GM10248 (cell line): ENCODE data around the gene TMEM259.
A peak's percentile ranks its signal among the peaks of the same experiment; 100 is the strongest.

Experiments
- CTCF ChIA-PET: fragments of 300-600 bp; sonication (Branson Sonifier 250); formaldehyde crosslinking; extraction: SDS; loops from one replicate; lab custom pipeline; 2021; ENCODE audit warnings: antibody characterized with exemption; lab: Yijun Ruan, JAX
- POLR2A ChIA-PET: fragments of 350-650 bp; sonication (Branson Sonifier 250); formaldehyde crosslinking; extraction: SDS; loops from one replicate; lab custom pipeline; 2020; ENCODE audit warnings: antibody characterized with exemption; lab: Yijun Ruan, JAX
- DNase-seq: peaks from one replicate; pipeline ENCODE4 v3.0.0; 2012; ENCODE audit errors: extremely low spot score
- TF ChIP-seq, protein P1 (sequence below): IDR thresholded peaks from 2 replicates; pipeline ENCODE4 v1.5.1; 2012; ENCODE audit warnings: mild to moderate bottlenecking, low read depth; ENCODE audit errors: extremely low read depth, missing control alignments, control extremely low read depth

TMEM259 gene

DNA sequence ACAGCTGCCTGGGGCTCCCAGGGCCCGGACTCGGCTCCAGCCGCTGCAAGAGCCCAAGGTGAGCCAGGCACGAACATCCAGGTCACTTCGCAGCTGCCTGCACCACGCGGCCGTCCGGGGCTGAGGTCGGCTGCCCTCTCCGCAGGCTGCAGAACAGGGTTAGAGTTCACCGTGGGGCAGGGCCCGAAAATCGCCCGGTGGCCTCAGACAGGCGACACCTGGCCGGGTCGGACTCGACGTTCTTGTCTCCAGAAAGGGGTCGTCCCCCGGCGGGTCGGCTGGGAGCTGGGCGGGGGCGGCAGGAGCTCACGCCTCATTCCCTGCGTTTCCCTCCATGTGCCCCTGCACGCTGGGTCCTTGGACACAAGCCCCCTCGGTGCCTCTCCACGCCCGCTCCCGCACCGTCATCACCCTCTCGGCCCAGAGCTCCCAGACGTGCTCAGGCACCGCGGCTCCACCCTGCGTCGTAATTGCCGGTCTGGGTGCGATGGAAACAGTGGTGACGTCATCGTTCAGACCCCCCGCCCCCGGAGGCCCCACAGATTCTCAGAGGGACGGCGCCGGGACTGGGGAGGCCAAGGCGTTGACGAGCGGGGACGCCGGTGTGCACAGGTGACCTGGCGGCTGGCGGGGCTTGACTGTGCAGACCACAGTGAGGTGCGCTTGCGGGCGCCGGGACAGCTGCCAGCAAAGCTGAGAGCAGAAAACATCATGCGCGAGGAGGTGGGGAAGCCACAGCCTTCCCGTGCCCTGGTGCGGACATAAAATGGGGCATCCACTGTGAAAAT, 24.7 kb downstream of the TMEM259 start:
- POLR2A ChIA-PET = no interaction called here
- peak; percentile 72 for DNase-seq
- CTCF ChIA-PET = interaction anchor here (1.1 to 2.4 kb wide), 6 partner anchors 9 to 133 kb away, joined by 3 to 9 read pairs (median 5); no protein-coding TSS in a partner anchor
- TF ChIP-seq, protein P1, sequence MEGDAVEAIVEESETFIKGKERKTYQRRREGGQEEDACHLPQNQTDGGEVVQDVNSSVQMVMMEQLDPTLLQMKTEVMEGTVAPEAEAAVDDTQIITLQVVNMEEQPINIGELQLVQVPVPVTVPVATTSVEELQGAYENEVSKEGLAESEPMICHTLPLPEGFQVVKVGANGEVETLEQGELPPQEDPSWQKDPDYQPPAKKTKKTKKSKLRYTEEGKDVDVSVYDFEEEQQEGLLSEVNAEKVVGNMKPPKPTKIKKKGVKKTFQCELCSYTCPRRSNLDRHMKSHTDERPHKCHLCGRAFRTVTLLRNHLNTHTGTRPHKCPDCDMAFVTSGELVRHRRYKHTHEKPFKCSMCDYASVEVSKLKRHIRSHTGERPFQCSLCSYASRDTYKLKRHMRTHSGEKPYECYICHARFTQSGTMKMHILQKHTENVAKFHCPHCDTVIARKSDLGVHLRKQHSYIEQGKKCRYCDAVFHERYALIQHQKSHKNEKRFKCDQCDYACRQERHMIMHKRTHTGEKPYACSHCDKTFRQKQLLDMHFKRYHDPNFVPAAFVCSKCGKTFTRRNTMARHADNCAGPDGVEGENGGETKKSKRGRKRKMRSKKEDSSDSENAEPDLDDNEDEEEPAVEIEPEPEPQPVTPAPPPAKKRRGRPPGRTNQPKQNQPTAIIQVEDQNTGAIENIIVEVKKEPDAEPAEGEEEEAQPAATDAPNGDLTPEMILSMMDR = no peak

DNA sequence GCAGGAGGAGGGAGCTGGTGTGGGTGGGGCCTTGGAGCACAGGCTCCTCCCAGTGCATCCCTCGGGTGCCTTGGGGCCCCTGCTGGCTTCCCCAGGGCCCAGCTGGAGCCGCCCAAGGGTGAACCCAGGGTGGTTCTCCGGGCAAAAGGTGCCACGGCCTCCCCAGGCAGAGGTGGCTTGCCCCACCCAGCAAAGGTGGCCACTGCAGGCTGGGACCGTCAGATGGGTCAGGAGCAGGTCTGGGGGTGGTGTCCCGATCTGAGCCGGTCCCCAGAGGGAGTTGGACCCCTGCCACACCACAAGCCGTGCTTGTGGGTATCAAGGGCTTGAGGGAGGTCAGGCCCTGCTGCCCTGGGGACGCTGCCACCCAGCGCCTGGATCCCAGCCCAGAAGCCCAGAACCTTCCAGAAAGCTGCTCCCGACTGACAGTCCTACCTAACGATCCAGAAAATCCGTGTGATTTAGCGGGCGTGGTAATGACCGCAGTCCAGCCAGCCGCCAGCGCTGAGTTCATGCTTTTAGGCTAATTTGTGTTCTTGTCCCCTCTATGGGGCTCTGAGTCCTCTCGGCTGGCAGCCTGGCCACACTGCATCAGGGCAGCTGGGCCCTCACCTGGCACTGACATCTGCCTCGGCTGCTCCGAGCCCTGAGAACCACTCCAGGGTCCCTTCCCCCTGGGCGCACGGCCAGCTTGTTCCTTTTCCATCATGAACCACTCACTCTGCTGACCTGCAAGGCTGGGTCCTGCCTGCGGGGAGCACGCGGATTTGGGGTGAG, 25.7 kb downstream of the TMEM259 start:
- POLR2A ChIA-PET = no interaction called here
- no peak for DNase-seq
- TF ChIP-seq, protein P1 = no peak
- CTCF ChIA-PET = interaction anchor here (1.1 to 1.7 kb wide), 3 partner anchors 11 to 132 kb away, joined by 3 to 7 read pairs (median 5); partner anchors contain the start of gene WDR18

GRCh38 chr19:994516-994915, 26.4 kb downstream of the TMEM259 start:
- ChIA-PET POLR2A (no interaction called here), CTCF (interaction anchor here (1.7 kb wide), 2 partner anchors 10 to 72 kb away, joined by 5 to 7 read pairs; partner anchors contain the start of gene WDR18)
- TF ChIP-seq, protein P1 = no peak
- no peak for DNase-seq

GRCh38 chr19:993831-994393, 27.0 kb downstream of the TMEM259 start:
- TF ChIP-seq, protein P1 = no peak
- ChIA-PET CTCF (interaction anchor here (1.7 kb wide), 1 partner anchor 10 kb away, joined by 5 read pairs; the partner anchor contains the start of gene WDR18), POLR2A (no interaction called here)
- no peak for DNase-seq

DNA sequence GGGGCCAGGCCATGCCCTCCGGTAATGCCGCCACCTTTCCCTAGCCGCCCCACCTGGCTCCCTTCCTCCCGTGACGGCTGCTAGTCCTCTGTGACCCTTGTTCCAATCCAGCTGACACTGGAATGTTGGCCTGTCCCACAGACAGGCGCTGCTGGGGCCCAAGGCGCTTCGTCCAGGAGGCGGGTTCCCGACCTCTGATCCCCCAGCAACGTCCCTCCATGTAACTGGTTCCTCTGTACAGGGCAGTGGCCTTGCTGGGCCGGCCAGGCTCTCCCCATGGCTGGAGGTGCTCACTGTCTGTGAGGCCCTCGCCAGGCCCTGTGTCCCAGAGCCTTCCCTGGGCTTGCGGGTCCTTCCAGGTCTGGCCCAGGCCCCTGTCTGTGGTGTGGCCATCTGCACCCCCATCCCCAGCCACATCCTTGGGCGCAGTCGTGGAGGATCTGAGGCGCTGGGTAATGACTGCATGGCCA, 27.5 kb downstream of the TMEM259 start:
- ChIA-PET POLR2A (no interaction called here), CTCF (interaction anchor here (1.1 kb wide), 1 partner anchor 70 kb away, joined by 4 read pairs; no protein-coding TSS in a partner anchor)
- no peak for DNase-seq
- TF ChIP-seq, protein P1 = no peak

DNA sequence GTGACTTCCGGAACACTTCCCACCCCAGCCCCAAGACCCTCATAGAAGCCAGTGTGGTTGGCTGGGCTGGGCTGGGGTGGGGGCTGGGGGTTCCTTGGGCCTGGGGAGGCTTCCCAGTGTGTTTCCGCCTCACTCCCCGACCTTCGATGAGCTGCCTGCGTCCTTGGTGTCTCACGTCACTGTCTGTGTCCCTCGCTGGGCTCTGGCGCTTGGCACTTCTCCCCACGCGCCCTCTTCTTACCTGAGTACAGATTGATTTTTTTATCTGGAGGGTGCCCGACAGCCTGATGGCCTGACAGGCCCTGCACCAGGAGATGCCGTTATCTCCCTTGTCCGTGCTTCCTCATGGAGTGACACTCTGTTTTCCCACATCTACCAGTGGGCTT, 28.3 kb downstream of the TMEM259 start:
- CTCF ChIA-PET = interaction anchor here (1.1 kb wide), 1 partner anchor 69 kb away, joined by 4 read pairs; no protein-coding TSS in a partner anchor
- DNase-seq = no peak
- POLR2A ChIA-PET = no interaction called here
- TF ChIP-seq, protein P1 = no peak
